Neural progenitor cell (in vitro differentiated cells): Measurements from ENCODE around the gene FSTL1.

Experiments used
- CTCF ChIP-seq: fragments of 200-600 bp; sonication (generic); IDR thresholded peaks from 2 replicates; pipeline ENCODE4 v1.5.1; 2017; ENCODE audit warnings: antibody characterized with exemption, mild to moderate bottlenecking
- EZH2 ChIP-seq: fragments of 200-600 bp; sonication (generic); IDR thresholded peaks from 2 replicates; pipeline ENCODE4 v1.6.1; 2017; ENCODE audit warnings: antibody characterized with exemption, mild to moderate bottlenecking, moderate library complexity
- EZH2phosphoT487 ChIP-seq: fragments of 200-600 bp; sonication (generic); IDR thresholded peaks from 2 replicates; pipeline ENCODE4 v1.6.1; 2017; ENCODE audit warnings: antibody characterized with exemption

- TF ChIP-seq EZH2, result no peak
- no peak for TF ChIP-seq CTCF
- no peak for TF ChIP-seq EZH2phosphoT487
These were observed 31.0 kb downstream of the FSTL1 start for GRCh38 chr3:120419797-120420196.
